KMS-11 (cell line): ENCODE results near the gene MINDY1.
A peak's percentile ranks its signal among the peaks of the same experiment; 100 is the strongest.

Source experiments
- H2AFZ ChIP-seq: fragments of 200-600 bp; sonication (generic); 2 replicates; pipeline ENCODE4 v1.6.1; 2016; ENCODE audit warnings: antibody characterized with exemption, mixed run types, low read depth
- H3K27ac ChIP-seq: fragments of 200-600 bp; sonication (generic); 2 replicates; pipeline ENCODE4 v1.6.1; 2016; ENCODE audit warnings: mild to moderate bottlenecking, mixed run types
- H3K27me3 ChIP-seq: fragments of 200-600 bp; sonication (generic); 2 replicates; pipeline ENCODE4 v1.6.1; 2017; ENCODE audit warnings: mild to moderate bottlenecking, low read depth, mixed run types, moderate library complexity; ENCODE audit not compliant: insufficient read depth
- H3K36me3 ChIP-seq: fragments of 200-600 bp; sonication (generic); 2 replicates; pipeline ENCODE4 v1.6.1; 2017; ENCODE audit warnings: mild to moderate bottlenecking, mixed run types; ENCODE audit not compliant: insufficient read depth
- H3K4me1 ChIP-seq: fragments of 200-600 bp; sonication (generic); 2 replicates; pipeline ENCODE4 v1.6.1; 2016; ENCODE audit warnings: mild to moderate bottlenecking, low read depth, mixed run types; ENCODE audit not compliant: poor library complexity, severe bottlenecking
- H3K4me2 ChIP-seq: fragments of 200-600 bp; sonication (generic); 2 replicates; pipeline ENCODE4 v1.7.0; 2016; ENCODE audit warnings: mild to moderate bottlenecking, mixed run types
- H3K4me3 ChIP-seq: fragments of 200-600 bp; sonication (generic); IDR thresholded peaks from 2 replicates; pipeline ENCODE4 v1.6.1; 2017; ENCODE audit warnings: low read depth, low read length, mixed read lengths; ENCODE audit not compliant: insufficient read depth
- H3K79me2 ChIP-seq: fragments of 200-600 bp; sonication (generic); 2 replicates; pipeline ENCODE4 v1.6.1; 2016; ENCODE audit warnings: low read depth, mixed run types; ENCODE audit not compliant: insufficient read depth
- H3K9ac ChIP-seq: fragments of 200-600 bp; sonication (generic); 2 replicates; pipeline ENCODE4 v1.6.1; 2016; ENCODE audit warnings: mild to moderate bottlenecking, mixed run types
- H4K20me1 ChIP-seq: fragments of 200-600 bp; sonication (generic); 2 replicates; pipeline ENCODE4 v1.6.1; 2016; ENCODE audit warnings: mild to moderate bottlenecking, mixed run types; ENCODE audit not compliant: insufficient read depth
- TF ChIP-seq, protein P1 (sequence below): fragments of 200-600 bp; sonication (generic); conservative IDR thresholded peaks from 2 replicates; pipeline ENCODE4 v1.6.1; 2017; ENCODE audit warnings: low read depth, mild to moderate bottlenecking, antibody characterized with exemption, low read length, moderate library complexity, mixed read lengths

The MINDY1 gene

DNA sequence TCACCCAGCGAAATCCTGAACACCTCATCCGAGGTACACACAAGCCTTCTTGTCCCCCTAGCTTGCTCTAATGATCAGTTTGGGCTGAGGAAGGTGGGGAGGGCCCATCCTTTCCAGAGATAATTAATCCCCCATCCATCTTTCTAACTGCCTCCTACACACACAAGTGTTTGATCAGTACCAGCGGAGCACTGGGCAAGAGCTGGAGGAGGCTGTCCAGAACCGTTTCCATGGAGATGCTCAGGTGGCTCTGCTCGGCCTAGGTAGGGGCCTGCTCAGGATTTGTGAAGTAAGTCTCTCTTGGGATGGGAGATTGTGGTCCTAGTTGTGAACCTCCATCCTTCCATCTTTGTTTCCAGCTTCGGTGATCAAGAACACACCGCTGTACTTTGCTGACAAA is 18.8 kb downstream of the MINDY1 start:
- Histone ChIP-seq H4K20me1 (no peaks in the 10 kb centered on the region), H3K36me3 (no peaks in the 10 kb centered on the region), H3K79me2 (no peaks in the 10 kb centered on the region), H3K4me2 (no peak overlapping the region), H2AFZ (no peak overlapping the region), H3K27ac (no peak overlapping the region), H3K27me3 (no peaks in the 10 kb centered on the region), H3K9ac (no peak overlapping the region), H3K4me1 (no peaks in the 10 kb centered on the region), H3K4me3 (no peak overlapping the region)
- TF ChIP-seq, protein P1, sequence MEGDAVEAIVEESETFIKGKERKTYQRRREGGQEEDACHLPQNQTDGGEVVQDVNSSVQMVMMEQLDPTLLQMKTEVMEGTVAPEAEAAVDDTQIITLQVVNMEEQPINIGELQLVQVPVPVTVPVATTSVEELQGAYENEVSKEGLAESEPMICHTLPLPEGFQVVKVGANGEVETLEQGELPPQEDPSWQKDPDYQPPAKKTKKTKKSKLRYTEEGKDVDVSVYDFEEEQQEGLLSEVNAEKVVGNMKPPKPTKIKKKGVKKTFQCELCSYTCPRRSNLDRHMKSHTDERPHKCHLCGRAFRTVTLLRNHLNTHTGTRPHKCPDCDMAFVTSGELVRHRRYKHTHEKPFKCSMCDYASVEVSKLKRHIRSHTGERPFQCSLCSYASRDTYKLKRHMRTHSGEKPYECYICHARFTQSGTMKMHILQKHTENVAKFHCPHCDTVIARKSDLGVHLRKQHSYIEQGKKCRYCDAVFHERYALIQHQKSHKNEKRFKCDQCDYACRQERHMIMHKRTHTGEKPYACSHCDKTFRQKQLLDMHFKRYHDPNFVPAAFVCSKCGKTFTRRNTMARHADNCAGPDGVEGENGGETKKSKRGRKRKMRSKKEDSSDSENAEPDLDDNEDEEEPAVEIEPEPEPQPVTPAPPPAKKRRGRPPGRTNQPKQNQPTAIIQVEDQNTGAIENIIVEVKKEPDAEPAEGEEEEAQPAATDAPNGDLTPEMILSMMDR: no peak

DNA sequence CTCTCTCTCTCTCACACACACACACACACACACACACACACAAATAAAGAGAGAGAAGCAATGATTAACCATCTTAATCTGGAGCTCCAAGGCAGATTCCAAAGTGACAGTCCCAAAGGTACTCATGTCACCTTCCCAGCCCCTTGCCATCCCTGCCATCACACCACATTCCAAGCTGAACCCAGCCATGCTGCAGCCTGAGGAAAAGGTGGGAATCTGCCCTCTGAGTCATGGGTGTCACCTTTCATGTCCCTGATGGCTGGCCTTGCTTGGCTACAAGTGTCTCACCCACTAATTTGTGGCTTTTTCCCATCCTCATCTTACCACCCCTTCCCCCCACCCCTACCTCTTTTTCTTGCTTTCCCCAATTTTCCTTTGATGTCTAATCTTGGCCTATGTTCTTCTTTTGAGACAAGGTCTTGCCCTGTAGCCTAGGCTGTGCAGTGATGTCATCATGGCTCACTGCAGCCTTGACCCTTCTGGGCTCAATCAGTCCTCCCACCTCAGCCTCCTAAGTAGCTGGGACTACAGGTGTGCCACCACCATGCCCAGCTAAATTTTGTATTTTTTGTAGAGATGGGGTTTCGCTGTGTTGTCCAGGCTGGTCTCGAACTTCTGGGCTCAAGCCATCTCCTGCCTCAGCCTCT is 21.4 kb downstream of the MINDY1 start:
- H3K27me3 ChIP-seq: no peaks in the 10 kb centered on the region
- no peak overlapping the region for H3K4me2 ChIP-seq
- H3K4me1 ChIP-seq: peaks cover 16% of the 10 kb centered on the region
- H3K36me3 ChIP-seq: no peaks in the 10 kb centered on the region
- H2AFZ ChIP-seq: no peak overlapping the region
- TF ChIP-seq, protein P1: no peak
- H3K27ac ChIP-seq: no peak overlapping the region
- H3K9ac ChIP-seq: no peak overlapping the region
- H3K4me3 ChIP-seq: no peak overlapping the region
- H3K79me2 ChIP-seq: no peaks in the 10 kb centered on the region
- no peaks in the 10 kb centered on the region for H4K20me1 ChIP-seq

DNA sequence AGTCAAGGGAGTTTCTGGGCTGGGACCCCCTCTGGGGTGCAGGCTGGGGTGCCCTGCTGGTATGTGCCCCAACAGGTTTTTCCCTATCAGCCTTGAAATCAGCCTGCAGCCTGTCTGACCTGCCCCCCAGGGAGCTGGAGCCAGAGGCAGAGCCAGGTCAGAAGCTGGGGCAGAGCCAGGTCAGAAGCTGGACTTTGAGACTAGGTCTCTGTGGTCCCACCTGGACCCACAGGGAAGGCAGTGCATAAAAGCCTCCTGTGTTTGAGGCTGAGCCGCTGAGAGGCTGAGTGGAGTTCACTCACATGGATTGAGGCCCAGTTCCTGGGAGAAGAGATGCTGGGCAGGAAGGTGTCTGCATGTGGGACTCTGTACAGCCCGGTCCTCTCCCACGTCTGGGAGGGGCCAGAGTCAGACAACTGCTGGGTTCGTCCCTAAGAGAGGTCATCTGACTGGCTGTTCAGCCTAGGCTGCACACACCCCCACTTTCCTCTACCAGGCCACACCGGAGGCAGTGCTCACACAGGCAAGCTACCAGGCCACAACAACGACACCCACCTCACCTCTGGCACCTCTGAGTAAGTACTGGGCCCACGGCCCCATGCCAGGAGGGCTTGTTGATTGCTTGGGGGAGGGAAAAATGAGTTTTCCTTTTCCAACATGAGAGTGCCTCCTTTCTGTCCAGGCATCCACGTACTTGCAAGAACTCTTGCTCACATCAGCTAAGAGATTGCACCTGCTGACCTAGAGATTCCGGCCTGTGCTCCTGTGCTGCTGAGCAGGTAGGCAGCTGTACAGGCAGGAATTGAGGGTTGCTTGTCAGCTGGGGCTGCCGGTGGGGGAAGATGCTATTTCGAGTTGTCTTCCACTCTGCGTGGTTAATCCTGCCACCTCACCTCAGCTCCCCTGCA is 24.6 kb downstream of the MINDY1 start, which contains the start of gene ANXA9:
ANXA9 (plus strand) TSS at position 488 of the 908 bp plus-strand sequence. CDS start 814 bp downstream, outside the sequence.
- H3K4me2 ChIP-seq: peak within 1 kb of the TSS; percentile 27; the same call in 1 of the 2 replicates
- H4K20me1 ChIP-seq: no peaks in the 10 kb centered on the region
- TF ChIP-seq, protein P1: no peak; the same call in 1 of the 2 replicates
- no peak within 1 kb of the TSS for H3K4me3 ChIP-seq
- H3K79me2 ChIP-seq: no peaks in the 10 kb centered on the region
- H3K4me1 ChIP-seq: peaks cover 45% of the 10 kb centered on the region
- no peaks in the 10 kb centered on the region for H3K27me3 ChIP-seq
- H3K9ac ChIP-seq: no peak within 1 kb of the TSS
- H2AFZ ChIP-seq: peak within 1 kb of the TSS; percentile 25
- no peak within 1 kb of the TSS for H3K27ac ChIP-seq
- H3K36me3 ChIP-seq: no peaks in the 10 kb centered on the region

DNA sequence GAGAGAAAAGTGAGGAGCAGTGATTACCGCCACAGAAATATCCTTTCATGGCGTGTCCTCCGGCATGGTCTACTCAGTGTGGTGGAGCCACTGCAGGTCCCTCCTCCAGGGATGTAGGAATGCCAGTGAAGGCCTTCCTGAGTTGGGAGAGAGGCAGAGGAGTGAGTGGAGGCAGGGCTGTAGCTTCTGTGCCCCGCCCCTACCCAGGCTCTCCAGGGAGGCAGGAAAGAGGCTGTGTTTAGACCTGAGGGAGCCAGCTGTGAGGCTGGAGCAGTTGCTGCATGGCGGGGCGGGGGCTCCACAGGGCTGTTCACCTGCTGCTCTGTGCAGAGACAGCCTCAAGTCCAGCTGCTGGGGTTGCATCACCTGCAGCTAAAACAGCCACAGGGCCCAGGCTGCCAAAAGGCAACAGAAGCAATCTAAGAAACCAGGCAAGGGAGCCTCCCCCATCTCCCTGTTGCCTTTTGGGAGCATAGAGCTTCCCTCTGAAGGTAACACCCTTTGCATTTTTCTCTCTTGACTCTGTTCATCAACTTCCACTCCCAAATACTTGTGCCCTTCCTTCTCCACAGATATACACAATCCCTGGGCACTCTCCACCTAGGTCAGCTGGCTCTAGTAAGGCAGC is 25.4 kb downstream of the MINDY1 start:
- Histone ChIP-seq H3K79me2 (no peaks in the 10 kb centered on the region), H3K4me1 (peaks cover 50% of the 10 kb centered on the region), H2AFZ (peak overlapping the region; percentile 25), H3K9ac (no peak overlapping the region), H3K4me2 (peak overlapping the region; percentile 27; the same call in 1 of the 2 replicates), H3K27me3 (no peaks in the 10 kb centered on the region), H4K20me1 (no peaks in the 10 kb centered on the region), H3K27ac (no peak overlapping the region), H3K36me3 (no peaks in the 10 kb centered on the region), H3K4me3 (no peak overlapping the region)
- TF ChIP-seq, protein P1: no peak
